HFF-Myc (cell line): Measurements from ENCODE around the gene CASP9.

Experiments
- DNase-seq: peaks from one replicate; pipeline ENCODE4 v3.0.0-alpha.2; 2011; ENCODE audit warnings: low read depth; ENCODE audit errors: extremely low read depth
- H3K4me3 ChIP-seq: replicated peaks from 2 replicates; pipeline ENCODE4 v1.5.1; 2011; ENCODE audit warnings: low read depth, mild to moderate bottlenecking, control low read depth, low read length
- CTCF ChIP-seq: IDR thresholded peaks from 2 replicates; pipeline ENCODE4 v1.5.1; 2012; ENCODE audit warnings: mild to moderate bottlenecking, low read depth, low read length, control low read depth; ENCODE audit errors: missing control alignments

The CASP9 gene

GRCh38 chr1:15542388-15543250, 18.6 kb upstream of the CASP9 start:
- no peak for TF ChIP-seq CTCF
- H3K4me3 ChIP-seq = no peak overlapping the region
- no peak for DNase-seq

GRCh38 chr1:15541231-15541792, 17.3 kb upstream of the CASP9 start:
- TF ChIP-seq CTCF = no peak
- no peak overlapping the region for H3K4me3 ChIP-seq
- no peak for DNase-seq

GRCh38 chr1:15540186-15540585, 16.2 kb upstream of the CASP9 start:
- TF ChIP-seq CTCF = no peak
- DNase-seq = no peak
- H3K4me3 ChIP-seq = no peak overlapping the region

GRCh38 chr1:15538771-15539170, 14.8 kb upstream of the CASP9 start:
- no peak for DNase-seq
- TF ChIP-seq CTCF = no peak
- H3K4me3 ChIP-seq = no peak overlapping the region

- H3K4me3 ChIP-seq = no peak overlapping the region
- TF ChIP-seq CTCF = no peak
- no peak for DNase-seq
Observed at GRCh38 chr1:15531682-15532081, 7.7 kb upstream of the CASP9 start.

- DNase-seq = no peak
- H3K4me3 ChIP-seq = no peak overlapping the region
- no peak for TF ChIP-seq CTCF
Observed at GRCh38 chr1:15531003-15531402, 7.0 kb upstream of the CASP9 start.
